ENCODE data around the gene DDX20. TPM values are rescaled to one million over a fixed set of nuclear protein-coding genes. Genes with fewer than 3 reads are reported as not detected.

The DDX20 gene
- polyA plus RNA-seq, 1 donor from 2014 or later = 26.5 TPM

- Histone ChIP-seq H3K9me3 (ENCODE audit: low read length) (no peaks in the 10 kb centered on the region), H3K9ac (ENCODE audit: low read length) (no peak overlapping the region), H3K9me2 (ENCODE audit: insufficient read depth, low read length) (no peaks in the 10 kb centered on the region), H3K4me2 (ENCODE audit: low read length) (no peak overlapping the region), H4K20me1 (ENCODE audit: insufficient read depth) (no peaks in the 10 kb centered on the region), H3K36me3 (ENCODE audit: insufficient read depth, low read length) (no peaks in the 10 kb centered on the region), H3K27ac (ENCODE audit: low read length) (no peak overlapping the region), H3K27me3 (ENCODE audit: insufficient read depth, low read depth, low read length) (no peaks in the 10 kb centered on the region), H2AFZ (ENCODE audit: low read depth, low read length) (no peak overlapping the region), H3K79me2 (replicated peaks; ENCODE audit: insufficient read depth, low read length) (no peaks in the 10 kb centered on the region), H3F3A (ENCODE audit: insufficient read depth, low read length, poor library complexity, severe bottlenecking) (no peaks in the 10 kb centered on the region), H3K4me3 (ENCODE audit: low read length) (no peak overlapping the region)
- TF ChIP-seq SMC3 (conservative IDR thresholded peaks at IDR 0.05; ENCODE audit: poor library complexity) (no peak), MXI1 (conservative IDR thresholded peaks at IDR 0.05; ENCODE audit: poor library complexity, severe bottlenecking) (no peak), EP300 (conservative IDR thresholded peaks at IDR 0.05; ENCODE audit: poor library complexity, severe bottlenecking) (no peak), EZH2 (IDR thresholded peaks at IDR 0.05; ENCODE audit: borderline replicate concordance, insufficient read depth, low read length, poor library complexity, severe bottlenecking) (no peak), CTCF (IDR thresholded peaks at IDR 0.05; ENCODE audit: poor library complexity, severe bottlenecking) (no peak), RAD21 (conservative IDR thresholded peaks at IDR 0.05) (no peak), TAF1 (IDR thresholded peaks at IDR 0.05; ENCODE audit: low read depth) (no peak), POLR2AphosphoS5 (IDR thresholded peaks at IDR 0.05) (no peak)
Measured at GRCh38 chr1:111793923-111794322, 38.2 kb downstream of the DDX20 start.

GRCh38 chr1:111795401-111795800 is 39.7 kb downstream of the DDX20 start:
- no peak overlapping the region for H3K4me2 ChIP-seq (ENCODE audit: low read length)

More at GRCh38 chr1:111795401-111795800, 39.7 kb downstream of the DDX20 start:
- no peaks in the 10 kb centered on the region for H3K9me2 ChIP-seq (ENCODE audit: insufficient read depth, low read length)
- no peak overlapping the region for H2AFZ ChIP-seq (ENCODE audit: low read depth, low read length)
- H3K9ac ChIP-seq (ENCODE audit: low read length) = no peak overlapping the region
- H3F3A ChIP-seq (ENCODE audit: insufficient read depth, low read length, poor library complexity, severe bottlenecking) = no peaks in the 10 kb centered on the region
- no peak overlapping the region for H3K4me3 ChIP-seq (ENCODE audit: low read length)
- no peaks in the 10 kb centered on the region for H4K20me1 ChIP-seq (ENCODE audit: insufficient read depth)
- no peak overlapping the region for H3K27ac ChIP-seq (ENCODE audit: low read length)
- H3K79me2 ChIP-seq (replicated peaks; ENCODE audit: insufficient read depth, low read length) = no peaks in the 10 kb centered on the region
- H3K36me3 ChIP-seq (ENCODE audit: insufficient read depth, low read length) = no peaks in the 10 kb centered on the region
- no peaks in the 10 kb centered on the region for H3K9me3 ChIP-seq (ENCODE audit: low read length)
- TF ChIP-seq REST (IDR thresholded peaks at IDR 0.05; ENCODE audit: borderline replicate concordance) = no peak
- TF ChIP-seq TAF1 (IDR thresholded peaks at IDR 0.05; ENCODE audit: low read depth) = no peak
- no peak for TF ChIP-seq EP300 (conservative IDR thresholded peaks at IDR 0.05; ENCODE audit: poor library complexity, severe bottlenecking)
- TF ChIP-seq POLR2AphosphoS5 (IDR thresholded peaks at IDR 0.05) = no peak
- no peak for TF ChIP-seq MXI1 (conservative IDR thresholded peaks at IDR 0.05; ENCODE audit: poor library complexity, severe bottlenecking)
- no peak for TF ChIP-seq EZH2 (IDR thresholded peaks at IDR 0.05; ENCODE audit: borderline replicate concordance, insufficient read depth, low read length, poor library complexity, severe bottlenecking)
- TF ChIP-seq RAD21 (conservative IDR thresholded peaks at IDR 0.05) = no peak
- TF ChIP-seq SMC3 (conservative IDR thresholded peaks at IDR 0.05; ENCODE audit: poor library complexity) = no peak
- TF ChIP-seq CTCF (IDR thresholded peaks at IDR 0.05; ENCODE audit: poor library complexity, severe bottlenecking) = no peak
- no peaks in the 10 kb centered on the region for H3K27me3 ChIP-seq (ENCODE audit: insufficient read depth, low read depth, low read length)

All from neural cell (in vitro differentiated cells).